ENCODE results near the gene RANBP17.

RANBP17 gene

DNA sequence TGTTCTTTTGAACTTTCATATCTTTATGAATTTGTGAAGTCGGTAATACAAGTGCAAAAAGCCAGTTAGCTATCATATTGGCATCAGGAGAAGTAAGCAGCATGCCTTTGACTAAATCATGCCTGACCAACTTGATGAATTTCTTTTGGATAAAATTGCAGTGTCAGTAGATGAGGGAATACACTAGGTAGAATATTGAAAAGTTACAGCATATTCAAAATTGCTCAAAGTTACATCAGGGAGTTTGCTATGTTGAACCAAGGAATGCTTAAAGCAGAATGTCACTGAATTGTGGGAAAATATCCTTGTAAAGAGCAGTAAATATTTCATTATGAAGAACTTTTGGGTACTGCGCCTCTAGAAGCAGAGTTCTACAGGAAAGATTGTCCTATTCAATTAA lies 360.1 kb downstream of the RANBP17 start:
- H3K4me3 ChIP-seq (ENCODE audit: low read length) = no peak overlapping the region
- TF ChIP-seq ZNF274 (IDR thresholded peaks at IDR 0.05; ENCODE audit: low read depth, low read length) = no peak

DNA sequence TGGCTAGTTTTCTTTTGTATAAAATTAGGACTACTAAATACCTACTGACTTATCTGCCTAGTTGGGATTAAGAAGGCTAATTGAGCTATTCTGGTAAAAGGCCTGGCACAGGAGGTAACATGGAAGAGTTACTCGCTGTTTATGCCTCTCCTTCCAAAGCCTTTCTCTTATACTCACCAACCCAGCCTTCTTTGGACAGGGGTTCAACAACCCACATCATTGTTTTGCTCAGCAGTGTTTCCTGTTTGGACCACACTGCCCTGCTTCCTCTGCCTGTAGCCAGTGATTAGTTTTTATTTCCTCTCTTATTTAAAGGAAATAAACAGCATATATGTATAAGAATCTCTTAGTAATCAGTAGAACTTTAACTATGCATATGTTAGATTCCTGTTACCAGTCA lies 362.1 kb downstream of the RANBP17 start:
- no peak for TF ChIP-seq ZNF274 (IDR thresholded peaks at IDR 0.05; ENCODE audit: low read depth, low read length)
- no peak overlapping the region for H3K4me3 ChIP-seq (ENCODE audit: low read length)

DNA sequence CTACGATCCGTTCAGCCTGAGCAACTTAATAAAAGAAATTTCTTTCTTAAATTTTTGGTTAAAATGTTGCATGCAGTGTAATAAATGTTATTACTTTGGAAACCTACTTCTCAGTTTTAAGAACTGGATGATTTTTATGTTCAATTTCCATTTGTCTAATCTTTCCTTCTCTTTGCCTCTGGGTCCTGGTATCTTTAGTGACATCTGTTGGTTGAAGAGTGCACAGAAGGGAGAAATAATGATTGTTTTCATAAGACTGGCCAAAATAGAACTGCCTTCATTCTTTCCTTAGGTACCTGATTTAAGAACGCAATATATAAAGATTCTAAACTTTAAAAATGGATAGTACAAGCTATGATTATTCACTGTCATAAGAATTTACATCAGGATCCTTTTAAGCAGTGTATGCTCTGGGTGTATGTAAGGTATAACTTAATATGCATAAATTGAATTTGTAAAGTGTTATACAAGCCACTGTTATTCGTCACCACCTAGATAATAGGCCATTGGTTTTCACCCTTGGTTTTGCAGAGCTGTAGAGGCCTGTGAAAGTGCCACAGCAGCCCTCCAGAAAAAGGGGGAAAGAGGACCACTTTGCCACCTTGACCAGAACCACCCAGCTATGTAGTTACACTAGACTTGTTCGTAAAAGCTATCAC lies 364.4 kb downstream of the RANBP17 start:
- no peak for TF ChIP-seq ZNF274 (IDR thresholded peaks at IDR 0.05; ENCODE audit: low read depth, low read length)
- no peak overlapping the region for H3K4me3 ChIP-seq (ENCODE audit: low read length)

DNA sequence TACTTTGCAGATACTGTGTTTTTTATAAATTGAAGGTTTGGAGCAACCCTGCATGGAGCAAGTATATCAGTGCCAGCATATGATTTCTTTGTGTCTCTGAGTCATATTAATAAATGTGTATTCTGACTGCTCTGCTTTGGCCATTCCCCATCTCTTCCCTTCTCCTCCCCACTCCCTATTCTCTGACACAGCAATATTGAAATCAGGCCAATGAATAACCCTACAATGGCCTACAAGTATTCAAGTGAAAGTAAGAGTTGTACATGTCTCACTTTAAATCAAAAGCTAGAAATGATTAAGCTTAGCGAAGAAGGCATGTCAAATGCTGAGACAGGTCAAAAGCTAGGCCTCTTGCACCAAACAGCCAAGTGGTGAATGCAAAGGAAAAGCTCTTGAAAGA lies 365.0 kb downstream of the RANBP17 start:
- TF ChIP-seq ZNF274 (IDR thresholded peaks at IDR 0.05; ENCODE audit: low read depth, low read length) = no peak
- no peak overlapping the region for H3K4me3 ChIP-seq (ENCODE audit: low read length)

DNA sequence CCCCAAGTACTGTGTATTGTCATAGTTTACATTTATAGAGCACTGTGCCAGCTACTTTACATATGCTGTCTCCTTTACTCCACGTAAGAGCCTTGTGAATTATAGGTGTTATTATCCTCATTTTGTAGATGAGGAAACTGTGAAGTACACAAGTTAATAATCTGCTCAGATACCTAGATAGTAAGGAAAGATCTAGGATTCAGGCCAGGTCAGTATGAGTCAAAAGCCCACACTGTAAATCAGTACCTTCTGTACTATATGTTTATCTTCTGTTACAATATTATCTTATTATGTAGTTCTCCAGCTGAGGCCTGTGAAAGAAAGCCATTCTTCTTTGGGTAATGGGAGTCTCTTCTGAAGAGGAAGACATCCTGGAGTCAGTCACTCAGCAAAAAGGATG lies 374.8 kb downstream of the RANBP17 start:
- no peak for TF ChIP-seq ZNF274 (IDR thresholded peaks at IDR 0.05; ENCODE audit: low read depth, low read length)
- H3K4me3 ChIP-seq (ENCODE audit: low read length) = no peak overlapping the region

DNA sequence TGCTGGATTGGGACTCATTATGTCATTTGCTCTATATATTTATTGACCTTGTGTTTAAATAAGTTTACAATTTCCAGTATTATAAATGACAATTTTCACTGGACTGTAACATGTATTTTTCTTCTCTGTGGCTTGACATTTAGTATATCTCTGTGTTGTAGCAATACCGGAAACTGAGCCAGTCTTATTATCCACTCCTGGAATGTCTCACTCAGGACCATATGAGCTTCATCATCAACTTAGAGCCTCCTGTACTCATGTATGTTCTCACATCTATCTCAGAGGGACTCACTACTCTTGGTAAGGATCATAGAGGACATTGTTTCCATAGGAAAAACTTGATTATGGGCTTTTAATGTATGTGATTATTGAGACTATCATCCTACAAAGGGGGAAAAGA lies 380.7 kb downstream of the RANBP17 start:
- no peak for TF ChIP-seq ZNF274 (IDR thresholded peaks at IDR 0.05; ENCODE audit: low read depth, low read length)
- no peak overlapping the region for H3K4me3 ChIP-seq (ENCODE audit: low read length)

DNA sequence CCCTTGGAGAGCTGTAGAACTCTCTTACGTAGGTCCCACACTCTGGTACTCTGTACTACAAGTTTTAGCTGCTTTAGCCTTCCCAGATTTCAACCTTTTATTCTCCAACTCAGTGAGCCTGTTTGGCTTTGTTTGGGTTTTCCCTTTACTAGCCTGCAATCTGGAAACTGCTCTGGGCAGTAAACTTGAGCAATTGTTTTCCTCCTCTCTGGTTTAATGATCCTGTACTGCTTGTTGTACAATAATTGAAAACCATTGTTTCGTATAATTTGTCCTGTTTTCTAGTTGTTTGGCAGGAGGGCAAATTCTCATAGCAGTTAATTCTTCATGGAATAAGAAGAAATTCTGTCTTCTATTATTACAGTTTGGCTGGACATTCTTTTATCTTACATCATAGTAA lies 384.4 kb downstream of the RANBP17 start:
- TF ChIP-seq ZNF274 (IDR thresholded peaks at IDR 0.05; ENCODE audit: low read depth, low read length) = no peak
- H3K4me3 ChIP-seq (ENCODE audit: low read length) = no peak overlapping the region

DNA sequence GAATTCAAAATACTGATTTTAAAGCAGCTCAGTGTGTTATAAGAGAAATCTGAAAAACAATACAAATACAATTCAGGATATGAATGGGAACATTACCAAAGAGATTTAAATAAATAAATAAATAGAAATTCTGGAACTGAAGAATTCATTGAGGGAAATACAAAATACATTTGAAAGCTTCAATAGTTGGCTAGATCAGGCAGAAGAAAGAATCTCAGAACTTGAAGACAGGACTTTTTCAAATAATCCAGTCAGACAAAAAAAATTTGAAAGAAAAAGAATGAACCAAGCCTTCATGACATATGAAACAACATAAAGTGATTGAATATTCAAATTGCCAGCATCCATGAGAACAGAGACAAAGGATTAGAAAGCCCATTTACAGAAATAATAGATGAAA lies 387.6 kb downstream of the RANBP17 start:
- no peak overlapping the region for H3K4me3 ChIP-seq (ENCODE audit: low read length)
- TF ChIP-seq ZNF274 (IDR thresholded peaks at IDR 0.05; ENCODE audit: low read depth, low read length) = no peak

DNA sequence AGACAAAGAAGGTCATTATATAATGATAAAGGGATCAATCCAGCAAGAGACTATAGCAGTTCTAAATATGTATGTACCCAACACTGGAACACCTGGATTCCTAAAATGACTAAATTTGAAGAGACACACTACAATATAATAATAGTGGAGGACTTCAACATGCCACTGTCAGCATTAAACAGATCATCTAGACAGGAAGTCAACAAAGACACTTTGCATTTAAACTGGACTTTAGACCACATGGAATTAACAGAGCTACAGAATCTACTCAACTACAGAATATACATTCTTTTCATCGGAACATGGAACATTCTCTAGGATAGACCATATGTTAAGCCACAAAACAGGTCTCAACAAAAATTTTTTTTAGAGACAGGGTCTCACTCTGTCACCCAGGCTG lies 388.9 kb downstream of the RANBP17 start:
- no peak for TF ChIP-seq ZNF274 (IDR thresholded peaks at IDR 0.05; ENCODE audit: low read depth, low read length)
- H3K4me3 ChIP-seq (ENCODE audit: low read length) = no peak overlapping the region

DNA sequence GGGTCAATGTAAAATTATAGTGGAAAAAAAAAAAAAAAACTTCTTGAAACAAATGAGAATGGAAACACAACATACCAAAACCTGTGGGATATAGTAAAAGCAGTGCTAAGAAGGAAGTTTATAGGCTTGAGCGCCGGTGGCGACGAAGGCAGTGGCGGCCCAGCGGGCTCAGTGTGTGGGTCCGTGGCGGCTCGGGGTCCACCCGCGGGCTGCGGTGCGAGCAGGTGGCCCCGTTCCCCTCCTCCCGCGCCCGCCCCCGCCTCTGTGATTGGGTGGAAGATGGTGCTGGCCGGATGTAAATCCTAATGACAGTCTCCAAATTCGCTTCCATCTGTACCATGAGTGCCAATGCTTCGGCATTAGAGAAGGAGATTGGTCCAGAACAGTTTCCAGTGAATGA lies 389.7 kb downstream of the RANBP17 start:
- TF ChIP-seq ZNF274 (IDR thresholded peaks at IDR 0.05; ENCODE audit: low read depth, low read length) = no peak

DNA sequence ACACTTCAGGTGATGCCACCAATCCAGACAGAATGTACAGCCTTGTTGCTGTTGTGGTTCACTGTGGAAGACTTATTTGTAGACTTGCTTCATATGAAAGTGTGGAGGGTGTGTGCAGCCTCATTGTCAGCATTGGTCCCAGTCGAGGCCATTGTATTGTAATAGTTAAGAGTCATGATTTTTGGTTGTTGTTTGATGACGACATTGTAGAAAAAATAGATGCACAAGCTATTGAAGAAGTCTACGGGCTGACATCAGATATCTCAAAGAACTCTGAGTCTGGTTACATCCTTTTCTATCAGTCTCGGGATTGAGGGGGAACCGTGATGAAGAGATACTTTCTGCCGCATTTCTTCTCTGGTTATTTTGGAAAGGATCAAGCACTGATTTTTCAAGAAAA lies 390.9 kb downstream of the RANBP17 start:
- TF ChIP-seq ZNF274 (IDR thresholded peaks at IDR 0.05; ENCODE audit: low read depth, low read length) = no peak
- H3K4me3 ChIP-seq (ENCODE audit: low read length) = no peak overlapping the region

More for the DNA sequence above, 389.7 kb downstream of the RANBP17 start:
- H3K4me3 ChIP-seq (ENCODE audit: low read length) = no peak overlapping the region

DNA sequence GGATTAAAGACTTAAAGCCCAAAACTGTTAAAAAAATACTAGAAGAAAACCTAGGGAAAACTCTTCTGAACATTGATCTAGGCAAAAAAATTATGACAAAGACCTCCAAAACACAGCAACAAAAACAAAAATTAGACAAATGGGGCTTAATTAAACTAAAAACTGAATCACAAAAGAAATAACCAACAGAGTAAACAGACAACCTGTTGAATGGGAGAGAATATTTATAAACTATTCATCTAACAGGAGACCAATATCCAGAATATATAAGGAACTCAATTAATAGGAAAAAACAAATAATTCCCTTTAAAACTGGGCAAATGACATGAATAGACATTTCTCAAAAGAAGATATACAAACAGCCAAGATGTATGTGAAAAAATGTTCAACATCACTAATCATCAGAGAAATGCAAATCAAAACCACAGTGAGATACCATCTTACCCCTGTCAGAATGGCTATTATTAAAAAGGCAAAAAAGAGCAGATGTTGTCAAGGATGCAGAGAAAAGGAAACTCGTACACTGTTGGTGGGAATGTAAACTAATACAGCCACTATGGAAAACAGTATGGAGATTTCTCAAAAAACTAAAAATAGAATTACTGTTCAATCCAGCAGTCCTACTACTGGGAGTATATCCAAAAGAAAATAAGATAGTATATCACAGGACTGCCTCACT lies 397.1 kb downstream of the RANBP17 start:
- no peak overlapping the region for H3K4me3 ChIP-seq (ENCODE audit: low read length)
- TF ChIP-seq ZNF274 (IDR thresholded peaks at IDR 0.05; ENCODE audit: low read depth, low read length) = no peak

DNA sequence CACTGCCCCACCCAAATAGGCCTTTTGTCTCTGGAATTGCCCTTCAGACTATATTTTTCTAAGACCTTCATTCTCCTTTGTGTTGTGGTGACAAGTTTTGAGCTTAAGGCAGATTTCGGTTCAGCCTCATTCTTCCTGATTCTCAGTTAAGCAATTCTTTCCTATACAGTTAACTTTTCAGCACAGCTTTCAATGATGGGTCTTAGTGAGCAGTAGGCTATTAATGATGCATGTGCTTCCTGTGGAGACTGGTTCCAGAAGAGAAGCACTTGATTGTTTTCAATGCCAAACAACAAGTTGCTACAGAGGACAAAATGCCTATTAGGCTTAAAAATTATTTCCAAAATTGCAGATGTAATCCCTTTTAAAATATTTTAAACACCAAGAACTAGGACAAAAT lies 399.5 kb downstream of the RANBP17 start:
- H3K4me3 ChIP-seq (ENCODE audit: low read length) = no peak overlapping the region
- no peak for TF ChIP-seq ZNF274 (IDR thresholded peaks at IDR 0.05; ENCODE audit: low read depth, low read length)

DNA sequence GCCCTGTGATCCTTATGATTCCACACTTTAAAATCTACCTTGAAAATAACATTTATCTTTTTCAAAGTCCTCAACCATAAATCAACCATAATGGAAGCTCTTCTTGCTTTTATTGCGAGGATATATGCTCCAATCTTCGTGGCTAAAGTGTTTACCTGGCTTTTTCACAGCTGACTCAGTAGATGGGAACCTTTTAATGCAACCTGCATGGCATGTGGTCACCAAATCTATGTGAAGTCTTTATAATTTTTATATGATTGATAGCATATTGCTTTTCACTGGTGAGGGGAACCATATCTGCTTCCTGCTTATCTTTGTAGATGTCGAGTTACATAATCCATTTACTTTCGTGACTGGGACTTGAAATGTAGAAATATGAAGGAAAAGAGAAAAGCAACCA lies 400.1 kb downstream of the RANBP17 start:
- no peak overlapping the region for H3K4me3 ChIP-seq (ENCODE audit: low read length)
- no peak for TF ChIP-seq ZNF274 (IDR thresholded peaks at IDR 0.05; ENCODE audit: low read depth, low read length)

DNA sequence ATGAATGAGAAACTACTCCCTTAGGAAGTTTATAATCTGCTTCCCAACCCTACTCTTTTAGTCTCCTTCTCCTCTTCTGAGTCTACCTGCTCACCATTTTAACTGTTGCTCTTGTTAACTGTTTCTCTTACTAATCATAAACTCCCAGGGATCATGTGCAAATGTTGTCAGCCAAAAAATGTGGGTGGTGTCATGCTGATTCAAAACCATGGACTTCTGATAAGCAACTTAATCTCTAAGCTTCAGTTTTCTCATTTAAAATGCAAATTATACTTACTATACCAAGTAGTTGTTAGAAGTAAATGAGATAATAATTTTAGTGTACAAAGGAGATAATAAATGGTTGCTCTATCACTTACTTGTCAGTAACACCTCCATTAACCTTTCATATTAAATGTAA lies 401.4 kb downstream of the RANBP17 start:
- H3K4me3 ChIP-seq (ENCODE audit: low read length) = no peak overlapping the region
- no peak for TF ChIP-seq ZNF274 (IDR thresholded peaks at IDR 0.05; ENCODE audit: low read depth, low read length)

DNA sequence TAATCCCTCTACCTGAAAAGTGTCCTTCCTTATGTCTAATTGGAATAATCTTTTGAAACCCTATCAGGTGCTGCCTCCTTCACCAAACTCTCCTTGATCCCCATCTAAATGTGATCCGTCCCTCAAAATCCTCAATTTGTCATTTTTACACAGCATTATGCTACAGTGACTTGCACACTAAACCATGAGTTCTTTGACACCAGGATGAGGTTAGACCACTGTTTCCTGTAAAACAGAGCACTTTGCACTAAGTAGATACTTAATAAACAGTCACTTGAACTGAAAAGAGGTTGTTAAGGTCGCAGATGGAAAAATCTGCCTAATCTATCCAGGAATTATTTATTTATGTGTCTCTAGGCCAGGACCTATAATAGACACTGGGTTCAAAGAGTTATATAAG lies 403.0 kb downstream of the RANBP17 start:
- no peak overlapping the region for H3K4me3 ChIP-seq (ENCODE audit: low read length)
- no peak for TF ChIP-seq ZNF274 (IDR thresholded peaks at IDR 0.05; ENCODE audit: low read depth, low read length)
